ENCODE data around the gene ADPRH.
A peak's percentile ranks its signal among the peaks of the same experiment; 100 is the strongest.
"Not testable (repeated sequence)": the region's sequence is repeated elsewhere in the genome, so short reads cannot be mapped to it uniquely, and the experiment has no call there.

Gene ADPRH

DNA sequence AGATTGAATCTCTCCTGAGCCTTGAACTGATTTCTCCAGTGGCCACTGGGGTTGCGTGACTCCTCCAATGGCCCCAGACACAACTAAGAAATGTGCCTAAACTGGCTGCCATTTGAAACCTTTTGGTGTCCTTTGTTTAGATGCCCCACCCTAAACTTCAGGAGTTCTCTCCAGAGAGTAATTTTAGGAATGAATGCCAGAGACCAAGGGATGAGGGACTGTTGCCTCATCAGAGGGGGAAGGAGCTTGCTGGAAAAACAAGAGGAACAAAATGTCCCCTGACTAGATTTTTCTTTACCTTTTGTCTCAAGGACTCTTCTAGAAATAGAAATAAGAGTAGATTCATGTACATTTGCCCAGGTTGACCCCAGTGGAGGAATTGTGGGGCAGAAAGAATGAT, 8.1 kb upstream of the ADPRH start:
- Mint-ChIP-seq H3K4me3 (no peak overlapping the region), H3K4me1 (ENCODE audit: low read depth) (peaks cover 42% of the 10 kb centered on the region), H3K27me3 (no peaks in the 10 kb centered on the region), H3K27ac (peak overlapping the region; percentile 91), H3K9me3 (no peaks in the 10 kb centered on the region), H3K36me3 (ENCODE audit: low read depth) (no peaks in the 10 kb centered on the region)
- intact Hi-C loops (cut with micrococcal nuclease): loop anchor here (2.0 kb wide), 1 partner anchor 16 kb away; no protein-coding TSS in a partner anchor

DNA sequence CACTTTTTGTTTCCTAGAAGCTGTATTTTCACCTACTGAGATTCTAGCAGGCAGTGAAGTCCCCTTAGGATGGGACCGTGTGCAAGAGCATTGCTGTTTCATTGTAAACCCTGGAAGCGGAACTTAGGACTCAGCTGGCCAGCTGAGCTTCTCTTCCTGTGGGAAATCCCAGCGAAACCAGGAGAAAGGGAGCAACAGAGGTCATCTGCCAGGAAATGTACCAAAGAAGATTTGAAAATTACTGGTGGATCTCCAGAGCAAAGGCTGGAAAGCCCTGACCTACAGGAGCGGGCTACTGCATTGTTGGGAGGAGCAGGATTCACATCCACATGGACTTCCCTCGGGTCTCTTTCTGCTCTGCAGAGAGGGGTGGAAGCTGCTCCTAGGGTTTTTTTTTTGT, 7.6 kb upstream of the ADPRH start:
- Mint-ChIP-seq H3K9me3 (no peaks in the 10 kb centered on the region), H3K4me3 (no peak overlapping the region), H3K27ac (peak overlapping the region; percentile 91), H3K27me3 (no peaks in the 10 kb centered on the region), H3K4me1 (ENCODE audit: low read depth) (peaks cover 38% of the 10 kb centered on the region), H3K36me3 (ENCODE audit: low read depth) (no peaks in the 10 kb centered on the region)
- intact Hi-C loops (cut with micrococcal nuclease): loop anchor here (2.0 kb wide), 1 partner anchor 15 kb away; no protein-coding TSS in a partner anchor

DNA sequence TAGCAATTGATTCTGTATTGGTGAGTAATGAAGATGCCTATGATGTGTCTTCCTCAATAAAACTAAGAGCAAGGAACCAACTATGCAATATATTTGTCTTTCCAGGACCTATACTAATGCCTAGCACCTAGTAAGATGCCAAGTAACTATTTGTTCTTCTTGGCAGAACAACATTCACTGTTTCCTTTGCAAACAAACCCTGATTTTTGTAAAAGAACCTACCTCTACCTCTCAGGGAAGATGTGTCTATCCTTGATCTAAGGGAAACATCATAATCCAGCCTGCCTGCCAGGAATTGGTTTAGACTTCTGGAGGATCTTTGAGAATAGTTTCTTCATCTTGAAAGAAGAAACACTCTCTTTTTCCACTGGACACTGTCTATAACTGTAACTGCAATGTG, 3.8 kb upstream of the ADPRH start:
- no peaks in the 10 kb centered on the region for H3K27me3 Mint-ChIP-seq
- intact Hi-C loops (cut with micrococcal nuclease): no loop called here
- no peaks in the 10 kb centered on the region for H3K9me3 Mint-ChIP-seq
- no peaks in the 10 kb centered on the region for H3K36me3 Mint-ChIP-seq (ENCODE audit: low read depth)
- H3K4me1 Mint-ChIP-seq (ENCODE audit: low read depth): peaks cover 40% of the 10 kb centered on the region
- H3K4me3 Mint-ChIP-seq: no peak overlapping the region
- no peak overlapping the region for H3K27ac Mint-ChIP-seq

DNA sequence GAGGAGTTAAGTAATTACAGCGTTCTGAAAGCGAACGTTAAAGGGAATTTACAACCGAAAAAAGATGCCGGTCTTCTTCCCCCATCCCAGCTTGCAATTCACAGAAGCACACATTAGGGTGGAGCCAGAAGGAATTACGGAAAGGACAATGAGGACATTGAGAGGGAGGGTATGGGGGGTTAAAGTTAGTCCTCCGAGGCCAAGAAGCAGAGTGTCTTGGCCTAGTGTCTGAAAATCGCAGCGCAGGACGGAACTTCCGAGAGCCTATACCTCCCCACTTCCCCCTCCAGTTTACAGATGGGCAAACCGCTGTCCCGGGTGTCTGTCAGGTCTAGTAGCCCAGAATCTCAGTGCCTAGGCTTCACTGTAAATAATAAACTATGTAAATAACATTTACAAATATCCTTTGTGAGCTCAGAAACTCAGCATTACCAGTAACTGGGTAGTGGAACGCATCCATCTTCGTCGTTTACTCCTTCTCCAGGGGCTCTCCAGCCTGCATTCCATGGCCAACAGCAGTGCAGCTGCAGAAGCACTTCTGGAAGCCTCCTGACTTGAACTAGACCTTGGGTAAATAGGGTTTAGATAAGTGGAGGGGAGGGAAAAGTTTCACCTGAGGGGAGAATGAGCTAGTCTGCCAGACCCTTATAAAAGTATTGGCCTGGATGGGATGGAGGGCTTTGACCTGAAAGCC, 922 bp downstream of the ADPRH start:
- Mint-ChIP-seq H3K9me3 (no peaks in the 10 kb centered on the region), H3K27ac (peak overlapping the region; percentile 99), H3K27me3 (no peaks in the 10 kb centered on the region), H3K36me3 (ENCODE audit: low read depth) (peaks cover 10% of the 10 kb centered on the region), H3K4me1 (ENCODE audit: low read depth) (peaks cover 52% of the 10 kb centered on the region), H3K4me3 (peak overlapping the region; percentile 82)
- intact Hi-C loops (cut with micrococcal nuclease): no loop called here

DNA sequence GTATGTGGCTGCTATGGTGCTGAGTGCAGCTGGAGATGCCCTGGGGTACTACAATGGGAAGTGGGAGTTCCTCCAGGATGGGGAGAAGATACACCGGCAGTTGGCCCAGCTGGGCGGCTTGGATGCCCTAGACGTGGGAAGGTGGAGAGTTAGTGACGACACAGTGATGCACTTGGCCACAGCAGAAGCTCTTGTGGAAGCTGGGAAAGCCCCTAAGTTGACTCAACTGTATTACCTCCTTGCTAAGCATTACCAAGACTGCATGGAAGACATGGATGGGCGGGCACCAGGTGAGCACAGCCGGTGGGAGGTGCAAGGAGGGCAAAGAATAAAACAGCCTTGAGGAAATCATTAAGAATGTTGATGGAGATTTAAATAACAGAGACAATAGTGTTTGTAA, 2.9 kb downstream of the ADPRH start:
- intact Hi-C loops (cut with micrococcal nuclease): no loop called here
- no peak overlapping the region for H3K4me3 Mint-ChIP-seq
- H3K27ac Mint-ChIP-seq: peak overlapping the region; percentile 99
- peaks cover 10% of the 10 kb centered on the region for H3K36me3 Mint-ChIP-seq (ENCODE audit: low read depth)
- H3K27me3 Mint-ChIP-seq: no peaks in the 10 kb centered on the region
- no peaks in the 10 kb centered on the region for H3K9me3 Mint-ChIP-seq
- peaks cover 70% of the 10 kb centered on the region for H3K4me1 Mint-ChIP-seq (ENCODE audit: low read depth)

DNA sequence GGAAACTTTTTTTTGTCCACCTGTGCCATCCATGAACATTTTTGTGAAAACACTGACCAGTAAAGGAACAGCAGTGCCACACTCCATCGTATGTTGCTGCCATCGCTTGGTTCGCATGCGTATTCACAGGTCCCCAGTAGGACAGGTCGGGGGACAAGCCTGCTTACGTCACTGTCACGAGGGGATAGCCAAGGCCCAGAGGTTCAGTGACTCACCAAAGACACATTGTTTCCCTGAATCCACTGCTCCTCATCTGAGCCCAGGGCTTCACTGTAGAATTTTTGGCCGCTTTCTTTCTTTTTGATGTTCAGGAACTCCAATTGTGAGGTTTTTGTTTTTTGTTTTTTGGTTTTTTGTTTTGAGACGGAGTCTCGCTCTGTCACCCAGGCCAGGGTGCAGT, 5.9 kb downstream of the ADPRH start:
- Mint-ChIP-seq H3K4me1 (ENCODE audit: low read depth) (peaks cover 77% of the 10 kb centered on the region), H3K27me3 (no peaks in the 10 kb centered on the region), H3K9me3 (no peaks in the 10 kb centered on the region), H3K4me3 (peak overlapping the region; percentile 30), H3K27ac (peak overlapping the region; percentile 90), H3K36me3 (ENCODE audit: low read depth) (peaks cover 13% of the 10 kb centered on the region)
- intact Hi-C loops (cut with micrococcal nuclease): loop anchor here (5.0 kb wide), 1 partner anchor 92 kb away; the partner anchor contains the start of gene COX17

DNA sequence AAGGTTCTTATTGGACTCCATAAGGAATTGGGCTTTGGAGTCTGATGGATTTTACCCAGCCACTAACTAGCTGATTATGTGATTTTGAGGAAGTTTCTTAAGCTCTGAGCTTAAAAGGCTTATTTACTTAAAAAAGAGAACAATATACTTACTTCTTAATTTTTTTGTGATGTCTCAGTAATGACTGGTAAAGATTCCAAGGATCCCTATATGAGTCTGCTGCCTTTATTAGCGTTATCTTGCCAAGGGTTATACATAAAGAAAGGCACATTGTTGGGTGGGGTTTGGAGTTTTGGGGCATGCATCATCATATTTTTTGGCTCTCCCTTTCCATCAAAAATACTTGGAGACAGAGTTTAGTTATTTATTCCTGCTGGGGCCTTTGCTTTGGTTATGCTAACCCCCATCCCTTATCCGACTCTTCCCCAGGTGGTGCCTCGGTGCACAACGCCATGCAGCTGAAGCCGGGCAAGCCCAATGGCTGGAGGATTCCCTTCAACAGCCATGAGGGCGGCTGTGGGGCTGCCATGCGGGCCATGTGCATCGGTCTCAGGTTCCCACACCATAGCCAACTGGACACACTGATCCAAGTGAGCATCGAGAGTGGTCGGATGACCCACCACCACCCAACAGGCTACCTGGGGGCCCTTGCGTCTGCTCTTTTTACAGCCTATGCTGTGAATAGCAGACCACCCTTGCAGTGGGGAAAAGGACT, 6.7 kb downstream of the ADPRH start:
- Mint-ChIP-seq H3K4me3 (no peak overlapping the region), H3K36me3 (ENCODE audit: low read depth) (peaks cover 16% of the 10 kb centered on the region), H3K9me3 (no peaks in the 10 kb centered on the region), H3K4me1 (ENCODE audit: low read depth) (peaks cover 75% of the 10 kb centered on the region), H3K27me3 (no peaks in the 10 kb centered on the region), H3K27ac (peak overlapping the region; percentile 90)
- intact Hi-C loops (cut with micrococcal nuclease): loop anchor here (2.0 to 5.0 kb wide), 2 partner anchors 15 to 91 kb away; partner anchors contain the start of gene COX17

DNA sequence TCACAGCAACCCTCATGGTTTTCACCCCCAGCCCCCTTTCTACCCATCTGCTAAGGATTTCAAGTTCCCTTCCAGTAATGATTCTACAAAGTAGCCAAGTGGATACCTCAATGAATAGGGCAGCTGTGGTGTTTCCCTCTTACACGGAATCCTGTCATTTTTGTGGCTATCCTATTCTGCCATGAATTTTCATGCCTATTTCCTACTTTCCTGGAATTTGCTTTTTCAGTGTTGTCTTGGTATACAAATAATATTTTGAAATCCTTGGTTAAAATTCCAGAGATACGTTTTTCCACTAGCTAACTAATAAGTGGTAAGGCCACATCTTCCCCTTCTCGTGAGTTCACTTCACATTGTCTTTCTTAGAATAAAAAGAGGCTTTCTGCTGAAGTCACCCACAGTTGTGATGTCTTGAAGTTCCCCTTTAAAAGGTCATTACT, 7.5 kb downstream of the ADPRH start:
- Mint-ChIP-seq H3K36me3 (ENCODE audit: low read depth) (peaks cover 16% of the 10 kb centered on the region), H3K9me3 (no peaks in the 10 kb centered on the region), H3K27ac (peak overlapping the region; percentile 90), H3K4me1 (ENCODE audit: low read depth) (peaks cover 69% of the 10 kb centered on the region), H3K4me3 (peak overlapping the region; percentile 23), H3K27me3 (peaks cover 1% of the 10 kb centered on the region)
- intact Hi-C loops (cut with micrococcal nuclease): loop anchor here (2.0 to 5.0 kb wide), 2 partner anchors 16 to 91 kb away; partner anchors contain the start of gene COX17

DNA sequence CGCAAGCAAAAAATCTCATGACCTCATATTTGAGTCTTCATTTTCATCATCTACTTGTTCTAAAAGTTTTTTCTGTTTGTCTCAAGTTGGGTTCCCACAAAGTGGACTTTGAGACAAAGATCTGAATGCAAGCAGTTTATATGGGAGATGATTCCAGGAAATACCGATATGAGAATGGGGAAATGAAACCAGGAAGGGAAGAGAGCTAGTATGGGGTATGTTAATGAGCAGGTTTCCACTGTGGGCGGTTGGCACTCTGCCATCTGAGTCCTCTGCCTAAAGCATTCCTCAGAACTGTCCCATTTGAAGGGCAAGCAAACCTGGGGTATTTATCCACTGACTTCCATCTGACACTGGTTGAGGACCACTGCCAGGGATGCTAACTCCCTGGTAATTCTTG, 8.8 kb downstream of the ADPRH start:
- Mint-ChIP-seq H3K4me1 (ENCODE audit: low read depth) (peaks cover 59% of the 10 kb centered on the region), H3K9me3 (no peaks in the 10 kb centered on the region), H3K4me3 (peak overlapping the region; percentile 33), H3K27me3 (peaks cover 2% of the 10 kb centered on the region), H3K27ac (peak overlapping the region; percentile 90), H3K36me3 (ENCODE audit: low read depth) (peaks cover 6% of the 10 kb centered on the region)
- intact Hi-C loops (cut with micrococcal nuclease): loop anchor here (2.0 to 5.0 kb wide), 3 partner anchors 41 to 89 kb away; partner anchors contain the start of gene COX17

DNA sequence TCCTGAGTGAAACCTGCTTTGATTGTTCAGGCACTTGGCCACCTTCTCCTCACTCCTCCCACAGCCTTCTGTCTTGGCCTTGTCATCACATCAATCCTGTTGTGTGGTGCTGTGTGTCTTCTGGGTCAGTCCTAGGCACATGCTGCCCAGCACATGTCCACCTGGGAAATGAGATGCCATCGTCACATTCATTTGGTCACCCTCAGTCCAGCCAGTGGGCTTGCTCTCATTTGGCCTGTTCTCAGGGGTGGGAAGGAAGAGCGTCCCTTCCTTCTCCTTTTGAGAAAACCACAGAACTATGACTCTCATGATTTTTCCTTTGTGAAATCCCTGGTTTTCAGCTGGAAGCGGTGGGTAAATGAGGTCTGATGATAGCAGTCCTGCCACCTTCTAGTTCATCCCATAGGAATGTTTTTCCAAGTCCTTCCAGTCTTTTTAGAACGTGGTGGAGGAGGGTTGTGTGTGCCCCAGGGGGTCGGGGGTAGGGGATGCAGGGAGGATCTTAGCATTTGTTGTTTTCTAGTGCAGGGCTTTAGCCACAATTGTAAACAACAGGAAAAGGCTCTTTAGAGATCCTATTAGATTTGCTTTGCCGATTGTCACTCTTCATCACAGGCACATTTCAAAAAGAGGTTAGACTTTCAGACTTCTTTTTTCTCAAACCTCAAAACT, 9.9 kb downstream of the ADPRH start:
- Mint-ChIP-seq H3K36me3 (ENCODE audit: low read depth) (peaks cover 6% of the 10 kb centered on the region), H3K9me3 (no peaks in the 10 kb centered on the region), H3K4me1 (ENCODE audit: low read depth) (peaks cover 63% of the 10 kb centered on the region), H3K27me3 (peaks cover 2% of the 10 kb centered on the region), H3K27ac (peak overlapping the region; percentile 90), H3K4me3 (peak overlapping the region; percentile 49)
- intact Hi-C loops (cut with micrococcal nuclease): loop anchor here (2.0 to 5.0 kb wide), 3 partner anchors 40 to 88 kb away; partner anchors contain the start of gene COX17

DNA sequence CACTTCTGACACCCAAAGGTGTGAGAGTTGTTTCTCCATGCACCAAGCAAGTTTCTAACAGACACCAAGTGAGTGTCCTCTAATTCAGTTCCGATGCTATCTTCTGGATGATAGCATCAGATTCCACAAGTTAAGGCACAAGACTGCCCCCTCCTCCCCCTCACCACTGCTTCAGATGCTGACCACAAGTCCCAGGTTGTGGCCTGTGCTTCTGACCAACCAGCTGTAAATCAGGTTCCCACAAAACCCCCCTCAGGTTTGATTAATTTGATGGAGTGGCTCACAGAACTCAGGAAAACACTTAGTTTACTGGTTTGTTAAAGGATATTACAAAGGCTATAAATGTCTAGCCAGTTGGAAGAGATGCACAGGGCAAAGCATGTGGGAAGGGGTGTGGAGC, 11.4 kb downstream of the ADPRH start:
- intact Hi-C loops (cut with micrococcal nuclease): no loop called here
- Mint-ChIP-seq H3K27me3 (peaks cover 2% of the 10 kb centered on the region), H3K4me1 (ENCODE audit: low read depth) (peaks cover 58% of the 10 kb centered on the region), H3K4me3 (no peak overlapping the region), H3K9me3 (no peaks in the 10 kb centered on the region), H3K27ac (no peak overlapping the region), H3K36me3 (ENCODE audit: low read depth) (peaks cover 6% of the 10 kb centered on the region)

DNA sequence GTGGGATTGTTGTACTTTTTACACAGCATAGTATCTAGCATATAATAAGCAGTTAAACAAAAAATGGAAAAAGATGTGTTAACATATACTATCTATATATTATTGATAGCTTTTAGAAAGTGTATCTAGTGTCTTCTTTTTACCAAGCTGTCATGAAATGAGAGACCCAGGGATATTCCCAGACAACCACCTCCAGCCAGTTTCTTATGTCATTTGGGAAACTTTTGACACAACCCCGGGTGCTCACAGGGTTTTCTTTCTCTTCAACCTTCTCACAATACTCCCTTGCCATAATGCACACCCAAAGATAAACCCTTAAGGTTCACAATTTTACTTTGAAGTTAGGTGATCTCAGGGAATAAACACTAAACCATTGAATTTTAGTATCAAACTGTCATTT, 13.6 kb downstream of the ADPRH start:
- no peak overlapping the region for H3K4me3 Mint-ChIP-seq

DNA sequence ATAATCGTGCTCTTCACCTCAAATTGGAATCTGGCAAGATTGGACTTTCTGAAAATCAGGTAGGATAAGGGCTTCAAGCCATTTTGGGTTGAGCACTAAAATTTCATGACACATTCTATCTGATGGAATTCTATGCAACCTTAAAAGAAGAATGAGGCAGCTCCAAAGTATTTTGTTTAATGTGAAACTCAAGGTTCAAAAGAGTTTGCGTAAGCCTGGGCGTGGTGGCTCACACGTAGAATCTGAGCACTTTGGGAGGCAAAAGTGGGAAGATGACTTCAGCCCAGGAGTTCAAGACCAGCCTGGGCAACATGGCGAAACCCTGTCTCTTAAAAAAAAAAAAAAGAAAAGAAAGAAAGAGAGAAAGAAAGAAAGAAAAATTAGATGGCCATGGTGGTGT, 14.8 kb downstream of the ADPRH start:
- H3K9me3 Mint-ChIP-seq: no peaks in the 10 kb centered on the region
- peaks cover 54% of the 10 kb centered on the region for H3K4me1 Mint-ChIP-seq (ENCODE audit: low read depth)
- no peak overlapping the region for H3K27ac Mint-ChIP-seq
- H3K27me3 Mint-ChIP-seq: peaks cover 2% of the 10 kb centered on the region
- H3K4me3 Mint-ChIP-seq: no peak overlapping the region
- intact Hi-C loops (cut with micrococcal nuclease): no loop called here
- peaks cover 6% of the 10 kb centered on the region for H3K36me3 Mint-ChIP-seq (ENCODE audit: low read depth)

More for the DNA sequence above, 13.6 kb downstream of the ADPRH start:
- Mint-ChIP-seq H3K27me3 (peaks cover 2% of the 10 kb centered on the region), H3K4me1 (ENCODE audit: low read depth) (peaks cover 58% of the 10 kb centered on the region), H3K27ac (no peak overlapping the region), H3K9me3 (no peaks in the 10 kb centered on the region), H3K36me3 (ENCODE audit: low read depth) (peaks cover 6% of the 10 kb centered on the region)
- intact Hi-C loops (cut with micrococcal nuclease): no loop called here

DNA sequence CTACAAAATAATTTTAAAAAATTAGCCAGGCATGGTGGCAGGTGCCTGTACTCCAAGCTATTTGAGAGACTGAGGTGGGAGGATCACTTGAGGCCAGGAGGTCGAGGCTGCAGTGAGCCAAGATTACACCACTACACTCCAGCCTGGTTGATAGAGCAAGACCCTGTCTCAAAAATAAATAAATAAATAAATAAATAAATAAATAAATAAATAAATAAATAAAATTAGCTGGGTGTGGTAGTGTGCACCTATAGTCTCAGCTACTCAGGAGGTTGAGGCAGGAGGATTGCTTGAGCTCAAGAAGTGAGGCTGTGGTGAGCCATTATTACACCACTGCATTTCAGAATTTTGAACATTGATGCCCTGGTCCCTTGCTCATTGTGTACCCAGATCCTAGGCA, 15.6 kb downstream of the ADPRH start:
- H3K4me3 Mint-ChIP-seq; H3K27me3 Mint-ChIP-seq; intact Hi-C loops (cut with micrococcal nuclease); H3K36me3 Mint-ChIP-seq (ENCODE audit: low read depth); H3K9me3 Mint-ChIP-seq; H3K27ac Mint-ChIP-seq: not testable (repeated sequence)
- H3K4me1 Mint-ChIP-seq (ENCODE audit: low read depth): peaks cover 52% of the 10 kb centered on the region
